CD14-positive monocyte (primary cell): ENCODE measurements around the gene KIAA0319L. TPM values are rescaled to one million over a fixed set of nuclear protein-coding genes. Genes with fewer than 3 reads are reported as not detected.

Experiments
- DNase-seq, 3 donors: peaks; one replicate each; pipeline ENCODE4 v3.0.0-alpha.2; 2011 to 2022
- H2AFZ ChIP-seq: 2 replicates; pipeline ENCODE4 v1.6.0; 2012; ENCODE audit warnings: mild to moderate bottlenecking, low read depth, low read length, inconsistent platforms; ENCODE audit not compliant: insufficient read depth, poor library complexity, severe bottlenecking
- H3K27ac ChIP-seq, 2 donors: 1 replicate in 1 of 2; 2 replicates in 1 of 2; pipeline ENCODE4 v1.5.1; 2012 to 2013; ENCODE audit warnings: low read length in 2 of 2, control low read depth in 1 of 2, inconsistent platforms in 1 of 2, low read depth in 1 of 2, mild to moderate bottlenecking in 1 of 2
- H3K27me3 ChIP-seq, 2 donors: one replicate each; pipeline versions ENCODE4 v1.6.0 to v1.6.1; 2011 to 2013; ENCODE audit warnings: low read length in 2 of 2; ENCODE audit not compliant: control insufficient read depth in 2 of 2, insufficient read depth in 2 of 2
- H3K36me3 ChIP-seq, 2 donors: replicated peaks in 1 of 2; 1 replicate in 1 of 2; 2 replicates in 1 of 2; pipeline versions ENCODE4 v1.5.1 to v1.6.1; 2012 to 2013; ENCODE audit warnings: low read length in 2 of 2, control low read depth in 1 of 2, inconsistent platforms in 1 of 2, mild to moderate bottlenecking in 1 of 2; ENCODE audit not compliant: insufficient read depth in 2 of 2, control insufficient read depth in 1 of 2
- H3K4me1 ChIP-seq, 2 donors: 1 replicate in 1 of 2; 2 replicates in 1 of 2; pipeline versions ENCODE4 v1.5.1 to v1.6.1; 2012 to 2013; ENCODE audit warnings: low read length in 2 of 2, control low read depth in 1 of 2, inconsistent platforms in 1 of 2, mild to moderate bottlenecking in 1 of 2, moderate library complexity in 1 of 2; ENCODE audit not compliant: insufficient read depth in 2 of 2, control insufficient read depth in 1 of 2
- H3K4me2 ChIP-seq: replicated peaks from 2 replicates; pipeline ENCODE3; 2012; ENCODE audit warnings: low read length, moderate library complexity, mild to moderate bottlenecking; ENCODE audit not compliant: poor library complexity, severe bottlenecking; ENCODE audit errors: extremely low read depth
- H3K4me3 ChIP-seq, 3 experiments: fragments of 200-600 bp in 1 of 3; sonication (generic) in 1 of 3; replicated peaks in 1 of 3; 1 replicate in 2 of 3; 2 replicates in 1 of 3; pipeline ENCODE4 v1.5.1; 2011 to 2013; ENCODE audit warnings: low read length in 3 of 3, mild to moderate bottlenecking in 3 of 3, control low read depth in 2 of 3, low read depth in 2 of 3, inconsistent platforms in 1 of 3, moderate library complexity in 1 of 3
- H3K79me2 ChIP-seq: 2 replicates; pipeline ENCODE4 v1.6.0; 2012; ENCODE audit warnings: mild to moderate bottlenecking, control low read depth, inconsistent platforms, low read length, moderate library complexity; ENCODE audit not compliant: insufficient read depth
- H3K9ac ChIP-seq: 2 replicates; pipeline ENCODE4 v1.6.0; 2017; ENCODE audit warnings: low read length, mild to moderate bottlenecking; ENCODE audit not compliant: insufficient read depth, poor library complexity, severe bottlenecking
- H3K9me3 ChIP-seq, 2 donors: replicated peaks in 1 of 2; 1 replicate in 1 of 2; 2 replicates in 1 of 2; pipeline versions ENCODE4 v1.5.1 to v1.6.1; 2012 to 2013; ENCODE audit warnings: low read length in 2 of 2, control low read depth in 1 of 2; ENCODE audit not compliant: control insufficient read depth in 1 of 2, insufficient read depth in 1 of 2
- H4K20me1 ChIP-seq: 2 replicates; pipeline ENCODE4 v1.6.0; 2012; ENCODE audit warnings: mild to moderate bottlenecking, low read length, control low read depth, moderate library complexity; ENCODE audit not compliant: insufficient read depth
- H3K27ac Mint-ChIP-seq, 7 donors: one replicate each; pipeline ENCODE4 v1.8.0; 2020; ENCODE audit warnings: mild to moderate bottlenecking in 7 of 7, mixed read lengths in 7 of 7, moderate library complexity in 6 of 7, inconsistent platforms in 2 of 7
- H3K27me3 Mint-ChIP-seq, 3 donors: one replicate each; pipeline ENCODE4 v1.8.0; 2021 to 2022; ENCODE audit warnings: low read depth in 3 of 3, mild to moderate bottlenecking in 3 of 3, mixed read lengths in 3 of 3, moderate library complexity in 3 of 3, inconsistent platforms in 1 of 3
- H3K36me3 Mint-ChIP-seq, 2 donors: one replicate each; pipeline ENCODE4 v1.8.0; 2020; ENCODE audit warnings: mixed read lengths in 2 of 2, inconsistent platforms in 1 of 2, mild to moderate bottlenecking in 1 of 2
- H3K4me1 Mint-ChIP-seq: one replicate; pipeline ENCODE4 v1.8.0; 2020; ENCODE audit warnings: mild to moderate bottlenecking, mixed read lengths
- H3K4me3 Mint-ChIP-seq, 2 donors: one replicate each; pipeline ENCODE4 v1.8.0; 2020; ENCODE audit warnings: mild to moderate bottlenecking in 2 of 2, mixed read lengths in 2 of 2, moderate library complexity in 1 of 2
- H3K9me3 Mint-ChIP-seq, 7 donors: one replicate each; pipeline ENCODE4 v1.8.0; 2020 to 2022; ENCODE audit warnings: mixed read lengths in 7 of 7, mild to moderate bottlenecking in 6 of 7, moderate library complexity in 6 of 7, inconsistent platforms in 2 of 7
- WGBS: methylation state at CpG from one replicate; pipeline ENCODE4 v1.1.5; 2013; ENCODE audit warnings: missing lambda C conversion rate; ENCODE audit not compliant: insufficient coverage; 5-methylcytosine and 5-hydroxymethylcytosine counted together
- intact Hi-C, 2 donors: fragments of 100-400 bp; cut with micrococcal nuclease; formaldehyde crosslinking; loops; one replicate each; pipeline versions ENCODE4 v1.15.0 to v1.15.1; 2023
- polyA plus RNA-seq, 3 donors: library from polyadenylated mRNA; depleted of rRNA in 1 of 3; unstranded in 2 of 3; stranded (reverse) in 1 of 3; fragments of 300-500 nt in 2 of 3; fragments of >200 nt in 1 of 3; fragmentation: Illumina TruSeq in 2 of 3; gene quantifications; 1 replicate in 2 of 3; 2 replicates in 1 of 3; pipeline ENCODE4 v1.2.3, GENCODE V29; 2012 to 2021
- TF ChIP-seq, protein P1 (sequence below): fragments of 200-600 bp; IDR thresholded peaks from one replicate; pipeline ENCODE4 v1.8.0; 2022; ENCODE audit warnings: antibody characterized with exemption, mild to moderate bottlenecking

The KIAA0319L gene
- polyA plus RNA-seq, 3 donors = 20.6 to 75.3 (median 28.6) TPM

DNA sequence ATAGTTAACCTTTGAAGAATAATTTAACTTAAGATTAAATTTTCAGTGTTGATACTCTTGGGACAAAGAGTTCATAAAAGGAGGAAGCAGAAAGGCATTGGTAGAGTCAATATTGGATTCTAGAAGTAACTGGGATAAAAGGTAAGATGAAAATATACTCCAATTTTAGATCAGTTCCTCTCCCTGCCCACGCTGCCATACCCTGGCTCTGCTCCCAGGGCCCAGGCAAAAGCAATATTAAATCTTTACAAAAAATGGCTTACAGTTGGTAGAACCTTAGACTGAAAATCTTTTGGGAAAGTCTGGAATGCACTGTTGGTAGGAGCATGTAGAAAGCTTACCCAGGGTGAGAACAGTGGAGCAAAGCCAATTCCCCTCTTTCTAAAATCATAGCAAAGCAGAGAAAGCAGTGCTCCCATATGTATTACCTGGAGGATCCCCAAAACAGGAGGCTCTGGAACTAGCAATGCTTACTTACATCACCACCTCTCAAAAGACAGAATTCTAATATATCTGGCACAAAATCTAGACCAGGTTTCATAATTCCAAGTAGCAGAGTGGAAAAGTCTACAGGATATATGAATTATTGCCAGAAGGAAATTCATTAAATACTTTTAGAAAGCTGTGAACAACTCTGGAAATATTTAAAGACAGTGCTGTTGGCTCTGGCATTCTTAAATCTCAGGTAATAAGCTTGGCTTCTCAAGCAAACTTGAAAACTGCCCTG, 24.5 kb downstream of the KIAA0319L start:
- no CpG with 5 or more reads among the region's 1 CpG for WGBS
- H3K79me2 ChIP-seq = peaks cover 51% of the 10 kb centered on the region
- no peaks in the 10 kb centered on the region for H3K4me1 Mint-ChIP-seq
- H3K9me3 ChIP-seq = peaks cover 19 to 36% of the 10 kb centered on the region in 2 donors
- H3K9me3 Mint-ChIP-seq = peaks cover 29 to 40% (median 32%) of the 10 kb centered on the region in 7 donors
- peaks cover 13% of the 10 kb centered on the region for H4K20me1 ChIP-seq
- no peak overlapping the region for H2AFZ ChIP-seq
- H3K36me3 ChIP-seq = peaks cover 13 to 72% of the 10 kb centered on the region in 2 donors
- TF ChIP-seq, protein P1, sequence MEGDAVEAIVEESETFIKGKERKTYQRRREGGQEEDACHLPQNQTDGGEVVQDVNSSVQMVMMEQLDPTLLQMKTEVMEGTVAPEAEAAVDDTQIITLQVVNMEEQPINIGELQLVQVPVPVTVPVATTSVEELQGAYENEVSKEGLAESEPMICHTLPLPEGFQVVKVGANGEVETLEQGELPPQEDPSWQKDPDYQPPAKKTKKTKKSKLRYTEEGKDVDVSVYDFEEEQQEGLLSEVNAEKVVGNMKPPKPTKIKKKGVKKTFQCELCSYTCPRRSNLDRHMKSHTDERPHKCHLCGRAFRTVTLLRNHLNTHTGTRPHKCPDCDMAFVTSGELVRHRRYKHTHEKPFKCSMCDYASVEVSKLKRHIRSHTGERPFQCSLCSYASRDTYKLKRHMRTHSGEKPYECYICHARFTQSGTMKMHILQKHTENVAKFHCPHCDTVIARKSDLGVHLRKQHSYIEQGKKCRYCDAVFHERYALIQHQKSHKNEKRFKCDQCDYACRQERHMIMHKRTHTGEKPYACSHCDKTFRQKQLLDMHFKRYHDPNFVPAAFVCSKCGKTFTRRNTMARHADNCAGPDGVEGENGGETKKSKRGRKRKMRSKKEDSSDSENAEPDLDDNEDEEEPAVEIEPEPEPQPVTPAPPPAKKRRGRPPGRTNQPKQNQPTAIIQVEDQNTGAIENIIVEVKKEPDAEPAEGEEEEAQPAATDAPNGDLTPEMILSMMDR = no peak
- H3K9ac ChIP-seq = no peak overlapping the region
- H3K27ac ChIP-seq = no peak overlapping the region
- no peak for DNase-seq
- no peak overlapping the region for H3K4me3 Mint-ChIP-seq
- H3K4me1 ChIP-seq = no peaks in the 10 kb centered on the region
- peak overlapping the region in 2 of 7 donors; percentile 46 to 81 for H3K27ac Mint-ChIP-seq
- peaks cover 0 to 1% (median 0%) of the 10 kb centered on the region in 3 donors for H3K27me3 Mint-ChIP-seq
- no peak overlapping the region for H3K4me2 ChIP-seq
- intact Hi-C loops = no loop called here
- H3K27me3 ChIP-seq = no peaks in the 10 kb centered on the region
- H3K36me3 Mint-ChIP-seq = peaks cover 60 to 69% of the 10 kb centered on the region in 2 donors
- H3K4me3 ChIP-seq = no peak overlapping the region

DNA sequence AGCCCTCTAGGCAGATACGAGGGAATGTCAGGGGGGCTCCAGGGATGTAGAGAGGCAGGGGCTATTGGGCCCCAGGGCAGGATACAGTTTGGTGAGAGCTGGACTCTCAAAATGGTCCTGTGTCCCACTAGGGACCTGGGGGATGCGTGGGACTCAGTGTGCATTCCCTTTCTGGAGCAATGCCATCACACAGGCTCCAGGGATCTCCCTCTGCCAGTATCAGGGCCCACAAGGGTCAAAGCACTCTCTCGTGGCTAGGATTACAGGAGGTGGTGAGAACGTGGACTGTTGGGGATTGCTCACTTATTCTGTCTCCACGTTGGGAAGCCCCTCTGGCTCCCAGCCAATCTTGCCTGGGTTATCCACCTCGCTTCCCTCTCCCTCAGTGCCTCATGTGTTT, 25.8 kb downstream of the KIAA0319L start:
- no peak overlapping the region for H3K4me2 ChIP-seq
- Mint-ChIP-seq H3K9me3 (peaks cover 33 to 49% (median 38%) of the 10 kb centered on the region in 7 donors), H3K27me3 (peaks cover 0 to 1% (median 0%) of the 10 kb centered on the region in 3 donors), H3K4me1 (no peaks in the 10 kb centered on the region), H3K36me3 (peaks cover 52 to 59% of the 10 kb centered on the region in 2 donors), H3K27ac (no peak overlapping the region), H3K4me3 (no peak overlapping the region)
- H2AFZ ChIP-seq = no peak overlapping the region
- H3K4me1 ChIP-seq = no peaks in the 10 kb centered on the region
- peaks cover 11 to 59% of the 10 kb centered on the region in 2 donors for H3K36me3 ChIP-seq
- no peak for DNase-seq
- H3K79me2 ChIP-seq = peaks cover 40% of the 10 kb centered on the region
- 94% methylated on average over 5 of the region's 6 CpGs for whole genome bisulfite sequencing
- H3K27ac ChIP-seq = no peak overlapping the region
- intact Hi-C loops = no loop called here
- H3K4me3 ChIP-seq = no peak overlapping the region
- H3K9me3 ChIP-seq = peaks cover 23 to 41% of the 10 kb centered on the region in 2 donors
- TF ChIP-seq, protein P1 = no peak
- H3K27me3 ChIP-seq = no peaks in the 10 kb centered on the region
- peaks cover 6% of the 10 kb centered on the region for H4K20me1 ChIP-seq
- H3K9ac ChIP-seq = no peak overlapping the region
